Middle frontal gyrus (tissue), 1 donor: ENCODE results near the gene MOB4.
"Not testable (repeated sequence)": the region's sequence is repeated elsewhere in the genome, so short reads cannot be mapped to it uniquely, and the experiment has no call there.

ENCODE experiments used
- DNase-seq: peaks from one replicate; pipeline ENCODE4 v3.0.0-alpha.2; 2015; ENCODE audit warnings: low spot score; ENCODE audit errors: extremely low spot score

Gene MOB4

GRCh38 chr2:197513915-197514314 is 2.0 kb upstream of the MOB4 start:
- no peak for DNase-seq

- DNase-seq, result no peak
Observed at GRCh38 chr2:197514754-197515153, 1.1 kb upstream of the MOB4 start.

- no peak for DNase-seq
Observed at GRCh38 chr2:197515315-197515738, 539 bp upstream of the MOB4 start.

GRCh38 chr2:197516393-197516761 is 511 bp downstream of the MOB4 start:
- DNase-seq, result no peak

GRCh38 chr2:197517150-197517549 is 1.3 kb downstream of the MOB4 start:
- no peak for DNase-seq

- no peak for DNase-seq
Observed at GRCh38 chr2:197538412-197538811, 22.5 kb downstream of the MOB4 start.

- no peak for DNase-seq
Observed at GRCh38 chr2:197539734-197540133, 23.9 kb downstream of the MOB4 start.

- no peak for DNase-seq
Observed at GRCh38 chr2:197543206-197543605, 27.3 kb downstream of the MOB4 start.

GRCh38 chr2:197547163-197547900 is 31.5 kb downstream of the MOB4 start:
- no peak for DNase-seq

GRCh38 chr2:197548582-197548981 is 32.7 kb downstream of the MOB4 start:
- DNase-seq, result no peak

GRCh38 chr2:197551260-197551659 is 35.4 kb downstream of the MOB4 start:
- DNase-seq, result not testable (repeated sequence)

GRCh38 chr2:197555467-197555866 is 39.6 kb downstream of the MOB4 start:
- DNase-seq, result no peak

- no peak for DNase-seq
Observed at GRCh38 chr2:197556456-197556855, 40.6 kb downstream of the MOB4 start.

- DNase-seq, result no peak
Observed at GRCh38 chr2:197558393-197558792, 42.5 kb downstream of the MOB4 start.

- no peak for DNase-seq
Observed at GRCh38 chr2:197559681-197560080, 43.8 kb downstream of the MOB4 start.

GRCh38 chr2:197560146-197560665 is 44.3 kb downstream of the MOB4 start:
- no peak for DNase-seq

- no peak for DNase-seq
Observed at GRCh38 chr2:197571627-197572271, 55.9 kb downstream of the MOB4 start.

- DNase-seq, result no peak
Observed at GRCh38 chr2:197573608-197574007, 57.7 kb downstream of the MOB4 start.

GRCh38 chr2:197575987-197576386 is 60.1 kb downstream of the MOB4 start:
- DNase-seq, result no peak

GRCh38 chr2:197576631-197577030 is 60.8 kb downstream of the MOB4 start:
- DNase-seq, result no peak

- no peak for DNase-seq
Observed at GRCh38 chr2:197577446-197577845, 61.6 kb downstream of the MOB4 start.

GRCh38 chr2:197578294-197578693 is 62.4 kb downstream of the MOB4 start:
- not testable (repeated sequence) for DNase-seq

- DNase-seq, result not testable (repeated sequence)
Observed at GRCh38 chr2:197580166-197580565, 64.3 kb downstream of the MOB4 start.
